Measurements from ENCODE around the gene GNB5. TPM values are rescaled to one million over a fixed set of nuclear protein-coding genes. Genes with fewer than 3 reads are reported as not detected.
A peak's percentile ranks its signal among the peaks of the same experiment; 100 is the strongest.

The GNB5 gene
- total RNA-seq, 1 experiment from 2014 or later: 48.8 TPM

DNA sequence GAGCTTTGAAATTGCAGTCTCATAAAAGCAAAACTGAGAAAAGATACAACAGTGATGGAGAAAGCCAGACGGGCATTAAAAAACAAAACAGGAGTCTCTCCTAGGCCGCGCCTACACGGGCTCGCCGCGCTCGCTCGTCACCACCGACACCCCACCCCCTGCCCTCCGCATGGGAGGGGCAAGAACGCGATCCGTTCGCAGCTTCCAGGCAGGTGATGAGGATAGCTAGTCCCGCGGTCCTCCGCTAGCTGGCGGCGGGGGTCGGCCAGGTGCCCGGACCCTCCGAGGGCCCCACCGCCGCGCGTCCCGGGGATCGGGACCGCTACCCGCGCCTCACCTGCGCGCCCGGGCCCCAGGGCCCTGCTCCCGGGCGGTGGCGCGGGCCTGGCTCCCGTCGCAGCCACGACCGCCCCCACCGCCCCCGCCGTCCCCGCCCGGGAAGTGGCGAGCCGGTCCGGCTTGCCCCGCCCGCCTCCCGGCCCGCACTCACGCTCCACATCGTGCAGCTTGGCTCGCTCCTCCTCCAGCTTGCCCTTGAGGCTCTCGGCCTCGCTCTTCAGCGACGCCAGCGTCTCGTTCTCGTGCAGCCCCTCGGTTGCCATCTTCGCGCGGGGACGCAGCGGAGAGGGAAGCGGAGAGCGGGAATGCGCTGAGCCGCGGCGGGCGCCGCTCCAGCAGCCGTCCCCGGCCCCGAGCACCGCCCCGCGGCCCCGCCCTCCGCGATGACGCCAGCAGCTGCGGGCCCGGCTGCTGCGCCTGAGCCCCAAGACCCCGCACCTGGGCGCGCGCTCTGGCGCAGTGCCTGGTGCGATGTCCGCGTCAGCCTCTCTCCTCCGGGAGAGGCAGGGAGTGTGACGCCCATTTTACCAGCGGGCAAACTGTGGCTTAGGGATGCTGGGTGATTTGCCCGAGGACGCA is 11.7 kb downstream of the GNB5 start:
- Mint-ChIP-seq H3K27me3 (ENCODE audit: unreplicated experiment) (no peaks in the 10 kb centered on the region), H3K4me1 (ENCODE audit: low read depth, unreplicated experiment) (peaks cover 5% of the 10 kb centered on the region), H3K27ac (ENCODE audit: unreplicated experiment) (peak overlapping the region; percentile 77), H3K9me3 (ENCODE audit: low read depth, unreplicated experiment) (no peaks in the 10 kb centered on the region), H3K36me3 (ENCODE audit: insufficient read depth, unreplicated experiment) (peaks cover 33% of the 10 kb centered on the region), H3K4me3 (ENCODE audit: low read depth, unreplicated experiment) (peak overlapping the region; percentile 83)
- no TSS peak for BruUV-seq (replicated peaks)
- peak; percentile 88 for DNase-seq
- TF ChIP-seq, protein P1, sequence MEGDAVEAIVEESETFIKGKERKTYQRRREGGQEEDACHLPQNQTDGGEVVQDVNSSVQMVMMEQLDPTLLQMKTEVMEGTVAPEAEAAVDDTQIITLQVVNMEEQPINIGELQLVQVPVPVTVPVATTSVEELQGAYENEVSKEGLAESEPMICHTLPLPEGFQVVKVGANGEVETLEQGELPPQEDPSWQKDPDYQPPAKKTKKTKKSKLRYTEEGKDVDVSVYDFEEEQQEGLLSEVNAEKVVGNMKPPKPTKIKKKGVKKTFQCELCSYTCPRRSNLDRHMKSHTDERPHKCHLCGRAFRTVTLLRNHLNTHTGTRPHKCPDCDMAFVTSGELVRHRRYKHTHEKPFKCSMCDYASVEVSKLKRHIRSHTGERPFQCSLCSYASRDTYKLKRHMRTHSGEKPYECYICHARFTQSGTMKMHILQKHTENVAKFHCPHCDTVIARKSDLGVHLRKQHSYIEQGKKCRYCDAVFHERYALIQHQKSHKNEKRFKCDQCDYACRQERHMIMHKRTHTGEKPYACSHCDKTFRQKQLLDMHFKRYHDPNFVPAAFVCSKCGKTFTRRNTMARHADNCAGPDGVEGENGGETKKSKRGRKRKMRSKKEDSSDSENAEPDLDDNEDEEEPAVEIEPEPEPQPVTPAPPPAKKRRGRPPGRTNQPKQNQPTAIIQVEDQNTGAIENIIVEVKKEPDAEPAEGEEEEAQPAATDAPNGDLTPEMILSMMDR (IDR thresholded peaks at IDR 0.05; ENCODE audit: unreplicated experiment): no peak
- CTCF ChIA-PET: interaction anchor here (0.9 to 1.3 kb wide), 5 partner anchors 14 to 82 kb away, joined by 3 to 5 read pairs (median 3); no protein-coding TSS in a partner anchor
- intact Hi-C loops (cut with micrococcal nuclease; ENCODE audit: unreplicated experiment): loop anchor here (5.0 kb wide), 1 partner anchor 48 kb away; no protein-coding TSS in a partner anchor

DNA sequence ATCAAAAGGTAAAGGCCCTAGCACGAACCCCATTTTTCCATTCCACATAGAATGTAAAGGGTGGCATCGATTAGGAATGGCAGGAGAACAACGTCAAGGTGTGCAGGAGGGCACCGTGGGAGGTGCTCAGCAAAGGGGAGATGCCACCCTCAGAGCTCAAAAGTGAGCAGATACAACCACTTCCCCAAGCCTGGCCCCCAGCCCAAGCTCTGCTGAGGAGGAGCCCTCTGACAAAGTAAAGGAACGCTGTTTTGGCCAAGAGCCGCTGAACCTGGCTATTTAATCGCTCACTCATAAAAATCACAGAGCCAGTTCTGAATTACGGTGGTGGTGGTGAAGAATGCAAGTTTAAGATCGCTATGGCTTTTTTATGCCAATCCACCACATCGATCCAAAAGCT is 12.4 kb downstream of the GNB5 start:
- H3K4me1 Mint-ChIP-seq (ENCODE audit: low read depth, unreplicated experiment): no peaks in the 10 kb centered on the region
- DNase-seq: no peak
- peak overlapping the region; percentile 83 for H3K4me3 Mint-ChIP-seq (ENCODE audit: low read depth, unreplicated experiment)
- no peaks in the 10 kb centered on the region for H3K9me3 Mint-ChIP-seq (ENCODE audit: low read depth, unreplicated experiment)
- TF ChIP-seq, protein P1 (IDR thresholded peaks at IDR 0.05; ENCODE audit: unreplicated experiment): no peak
- CTCF ChIA-PET: interaction anchor here (1.2 kb wide), 1 partner anchor 83 kb away, joined by 4 read pairs; no protein-coding TSS in a partner anchor
- intact Hi-C loops (cut with micrococcal nuclease; ENCODE audit: unreplicated experiment): no loop called here
- H3K27ac Mint-ChIP-seq (ENCODE audit: unreplicated experiment): peak overlapping the region; percentile 77
- no peaks in the 10 kb centered on the region for H3K27me3 Mint-ChIP-seq (ENCODE audit: unreplicated experiment)
- peaks cover 33% of the 10 kb centered on the region for H3K36me3 Mint-ChIP-seq (ENCODE audit: insufficient read depth, unreplicated experiment)
- BruUV-seq (replicated peaks): no TSS peak

DNA sequence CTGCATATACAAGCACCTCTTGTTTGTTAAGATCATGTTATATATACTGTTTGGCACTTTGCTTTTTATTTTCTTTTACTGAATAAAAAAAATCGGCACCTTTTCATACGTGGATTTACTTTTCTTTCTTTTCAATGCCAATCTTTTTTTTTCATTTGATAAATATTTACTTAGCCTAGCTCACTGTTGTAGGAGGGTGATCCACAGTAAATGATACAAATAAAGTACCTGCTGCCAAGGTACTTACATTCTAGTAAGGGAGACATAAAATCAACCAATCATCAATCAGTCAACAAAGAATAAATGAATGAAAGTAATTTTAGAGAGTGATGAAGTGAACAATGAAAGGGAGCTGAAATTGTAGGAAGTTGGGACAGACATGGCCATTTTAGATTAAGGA is 18.3 kb downstream of the GNB5 start:
- TF ChIP-seq, protein P1 (IDR thresholded peaks at IDR 0.05; ENCODE audit: unreplicated experiment): no peak
- no peak for DNase-seq
- no peaks in the 10 kb centered on the region for H3K4me1 Mint-ChIP-seq (ENCODE audit: low read depth, unreplicated experiment)
- CTCF ChIA-PET: no interaction called here
- BruUV-seq (replicated peaks): no TSS peak
- intact Hi-C loops (cut with micrococcal nuclease; ENCODE audit: unreplicated experiment): no loop called here
- H3K27ac Mint-ChIP-seq (ENCODE audit: unreplicated experiment): no peak overlapping the region
- H3K9me3 Mint-ChIP-seq (ENCODE audit: low read depth, unreplicated experiment): no peaks in the 10 kb centered on the region
- H3K36me3 Mint-ChIP-seq (ENCODE audit: insufficient read depth, unreplicated experiment): peaks cover 4% of the 10 kb centered on the region
- H3K4me3 Mint-ChIP-seq (ENCODE audit: low read depth, unreplicated experiment): no peak overlapping the region
- H3K27me3 Mint-ChIP-seq (ENCODE audit: unreplicated experiment): no peaks in the 10 kb centered on the region

DNA sequence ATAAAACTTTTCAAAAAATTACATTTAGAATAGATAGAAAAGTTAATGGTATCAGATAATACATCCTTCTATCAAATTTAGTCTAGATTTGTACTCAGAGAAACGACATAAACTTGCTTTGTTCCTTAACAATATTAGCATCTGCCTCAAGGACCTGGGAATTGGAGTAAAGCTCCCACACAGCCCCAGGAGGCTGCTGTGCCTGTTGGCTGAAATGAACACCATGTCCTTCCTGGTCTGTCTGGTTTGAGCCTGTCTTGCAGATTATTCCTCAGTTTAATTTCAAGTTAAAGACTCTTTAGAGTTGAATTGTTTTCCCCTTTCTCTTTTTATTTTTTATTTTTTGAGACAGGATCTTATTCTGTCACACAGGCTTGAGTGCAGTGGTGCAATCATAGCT is 19.4 kb downstream of the GNB5 start:
- Mint-ChIP-seq H3K9me3 (ENCODE audit: low read depth, unreplicated experiment) (no peaks in the 10 kb centered on the region), H3K4me3 (ENCODE audit: low read depth, unreplicated experiment) (no peak overlapping the region), H3K36me3 (ENCODE audit: insufficient read depth, unreplicated experiment) (peaks cover 4% of the 10 kb centered on the region), H3K27me3 (ENCODE audit: unreplicated experiment) (no peaks in the 10 kb centered on the region), H3K4me1 (ENCODE audit: low read depth, unreplicated experiment) (peaks cover 2% of the 10 kb centered on the region), H3K27ac (ENCODE audit: unreplicated experiment) (no peak overlapping the region)
- CTCF ChIA-PET: no interaction called here
- intact Hi-C loops (cut with micrococcal nuclease; ENCODE audit: unreplicated experiment): no loop called here
- TF ChIP-seq, protein P1 (IDR thresholded peaks at IDR 0.05; ENCODE audit: unreplicated experiment): no peak
- BruUV-seq (replicated peaks): no TSS peak
- DNase-seq: no peak

Measured in Calu3 (cell line).